Astrocyte (in vitro differentiated cells and primary cell): ENCODE results near the gene TCF20.

Source experiments
- CTCF ChIP-seq: IDR thresholded peaks from 2 replicates; pipeline ENCODE4 v1.5.1; 2011; ENCODE audit warnings: low read depth, mild to moderate bottlenecking, inconsistent platforms, low read length, moderate library complexity; ENCODE audit not compliant: insufficient read depth
- EZH2 ChIP-seq: IDR thresholded peaks from 2 replicates; pipeline ENCODE4 v1.6.1; 2012; ENCODE audit warnings: mild to moderate bottlenecking, low read length, inconsistent platforms; ENCODE audit not compliant: insufficient read depth

DNA sequence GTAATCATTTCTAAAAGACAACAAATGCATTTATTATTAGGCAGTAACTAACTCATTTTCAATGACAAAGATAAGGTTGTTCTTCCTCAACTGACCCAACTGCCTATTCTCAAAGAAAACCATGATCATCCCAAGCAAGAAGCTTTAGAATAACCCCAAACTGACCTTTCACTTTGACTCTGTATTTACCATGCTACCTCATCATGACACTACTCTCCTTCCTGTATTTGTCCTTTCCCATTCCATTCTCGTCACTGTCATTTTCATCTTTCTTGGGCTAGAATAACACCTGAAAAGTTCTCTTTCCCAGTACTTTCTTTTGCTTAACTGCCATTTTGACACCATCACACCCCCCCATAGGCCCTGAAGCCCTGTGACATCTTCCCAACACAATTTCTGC is 48.3 kb downstream of the TCF20 start:
- TF ChIP-seq CTCF (no peak), EZH2 (no peak)
